Lung (tissue), 12 donors: ENCODE results near the gene CRYBG1. TPM values are rescaled to one million over a fixed set of nuclear protein-coding genes. Genes with fewer than 3 reads are reported as not detected.

Experiments
- ATAC-seq: fragments of 200-7000 bp; cut with Tn5 transposase; one replicate; pipeline ENCODE4 v1.9.1; 2020; ENCODE audit warnings: moderate number of reproducible peaks; ENCODE audit not compliant: insufficient read depth, low FRiP score
- DNase-seq, 3 donors: peaks; one replicate each; pipeline ENCODE4 v3.0.0-alpha.2; 2013 to 2017
- H3K27ac ChIP-seq, 2 donors: one replicate each; pipeline ENCODE4 v1.5.1; 2013; ENCODE audit warnings: mild to moderate bottlenecking in 2 of 2, moderate library complexity in 2 of 2, control low read depth in 1 of 2, inconsistent platforms in 1 of 2, low read depth in 1 of 2, low read length in 1 of 2
- H3K27me3 ChIP-seq, 3 donors: one replicate each; pipeline ENCODE4 v1.5.1; 2013; ENCODE audit warnings: low read length in 2 of 3; ENCODE audit not compliant: control insufficient read depth in 3 of 3, insufficient read depth in 3 of 3
- H3K36me3 ChIP-seq, 4 donors: one replicate each; pipeline ENCODE4 v1.5.1; 2013; ENCODE audit warnings: low read length in 4 of 4, mild to moderate bottlenecking in 1 of 4, moderate library complexity in 1 of 4; ENCODE audit not compliant: control insufficient read depth in 4 of 4, insufficient read depth in 4 of 4
- H3K4me1 ChIP-seq, 5 donors: one replicate each; pipeline ENCODE4 v1.5.1; 2013; ENCODE audit warnings: low read length in 5 of 5, mild to moderate bottlenecking in 2 of 5, moderate library complexity in 1 of 5; ENCODE audit not compliant: control insufficient read depth in 5 of 5, insufficient read depth in 5 of 5
- H3K4me3 ChIP-seq: one replicate; pipeline ENCODE4 v1.5.1; 2013; ENCODE audit warnings: mild to moderate bottlenecking, control low read depth, moderate library complexity
- H3K9ac ChIP-seq, 2 donors: one replicate each; pipeline ENCODE4 v1.5.1; 2013; ENCODE audit warnings: low read length in 2 of 2, control low read depth in 1 of 2; ENCODE audit not compliant: insufficient read depth in 1 of 2
- H3K9me3 ChIP-seq, 4 donors: one replicate each; pipeline ENCODE4 v1.5.1; 2013; ENCODE audit warnings: low read length in 3 of 4, mild to moderate bottlenecking in 1 of 4, moderate library complexity in 1 of 4; ENCODE audit not compliant: control insufficient read depth in 4 of 4, insufficient read depth in 3 of 4
- CTCF ChIP-seq: IDR thresholded peaks from 2 replicates; pipeline ENCODE4 v1.5.1; 2012; ENCODE audit warnings: mild to moderate bottlenecking; ENCODE audit errors: control extremely low read depth, extremely low read depth
- WGBS, 2 donors: extraction: QIAGEN DNeasy Blood & Tissue Kit; methylation state at CpG; one replicate each; pipeline ENCODE4 v1.1.7; 2013; 5-methylcytosine and 5-hydroxymethylcytosine counted together
- polyA plus RNA-seq, 2 donors: library from polyadenylated mRNA; stranded (reverse); fragments of 200-250 nt; gene quantifications; one replicate each; pipeline ENCODE4 v1.2.1, GENCODE V29; 2013
- total RNA-seq, 2 donors: library from RNA; depleted of rRNA in 1 of 2; stranded (reverse); fragments of >200 nt in 1 of 2; gene quantifications; one replicate each; pipeline ENCODE4 v1.2.1, GENCODE V29; 2014 to 2021
- donor health status: control.
- donor health status: control.
- donor health status: Bipolar disorder and iron deficiency.
- donor health status: healthy.
- donor health status: DM: yes; HTN: yes; CAD: no.

CRYBG1 gene
- total and polyA plus RNA-seq, 4 donors: 5.7 to 28.0 (median 12.6) TPM

GRCh38 chr6:106383573-106383972 lies 23.1 kb downstream of the CRYBG1 start:
- DNase-seq: peak in 2 of 3 donors; percentile 53 to 81

GRCh38 chr6:106385530-106385929 lies 25.0 kb downstream of the CRYBG1 start:
- DNase-seq (no peak), ATAC-seq (no peak)
- Histone ChIP-seq H3K36me3 (no peaks in the 10 kb centered on the region), H3K4me1 (peaks cover 0 to 5% (median 0%) of the 10 kb centered on the region in 5 donors), H3K9me3 (peaks cover 0 to 3% (median 0%) of the 10 kb centered on the region in 4 donors), H3K27ac (no peak overlapping the region), H3K9ac (no peak overlapping the region), H3K27me3 (peaks cover 0 to 2% (median 0%) of the 10 kb centered on the region in 3 donors), H3K4me3 (no peak overlapping the region)
- TF ChIP-seq CTCF: no peak
- WGBS, 2 donors: 85 to 88% methylated on average over 6 of the region's 6 CpGs

More at GRCh38 chr6:106383573-106383972, 23.1 kb downstream of the CRYBG1 start:
- no peak overlapping the region for H3K27ac ChIP-seq
- WGBS, 2 donors: 30 to 58% methylated on average over 2 of the region's 2 CpGs
- H3K4me3 ChIP-seq: no peak overlapping the region
- no peak for TF ChIP-seq CTCF
- H3K4me1 ChIP-seq: peaks cover 0 to 5% (median 0%) of the 10 kb centered on the region in 5 donors
- H3K36me3 ChIP-seq: no peaks in the 10 kb centered on the region
- H3K9ac ChIP-seq: no peak overlapping the region
- H3K9me3 ChIP-seq: peaks cover 0 to 3% (median 0%) of the 10 kb centered on the region in 4 donors
- peaks cover 0 to 2% (median 0%) of the 10 kb centered on the region in 3 donors for H3K27me3 ChIP-seq
- no peak for ATAC-seq

GRCh38 chr6:106387875-106388274 lies 27.4 kb downstream of the CRYBG1 start:
- H3K27me3 ChIP-seq: peaks cover 0 to 2% (median 0%) of the 10 kb centered on the region in 3 donors
- TF ChIP-seq CTCF: no peak
- WGBS, 2 donors: 88 to 94% methylated on average over 3 of the region's 3 CpGs
- DNase-seq (no peak), ATAC-seq (no peak)
- peaks cover 0 to 13% (median 0%) of the 10 kb centered on the region in 5 donors for H3K4me1 ChIP-seq
- H3K9me3 ChIP-seq: peaks cover 0 to 3% (median 0%) of the 10 kb centered on the region in 4 donors
- no peaks in the 10 kb centered on the region for H3K36me3 ChIP-seq
- H3K27ac ChIP-seq: no peak overlapping the region
- no peak overlapping the region for H3K4me3 ChIP-seq
- H3K9ac ChIP-seq: no peak overlapping the region

GRCh38 chr6:106390088-106390487 lies 29.6 kb downstream of the CRYBG1 start:
- peaks cover 0 to 2% (median 2%) of the 10 kb centered on the region in 3 donors for H3K27me3 ChIP-seq
- no peak overlapping the region for H3K9ac ChIP-seq
- 39 to 56% methylated on average over 1 of the region's 1 CpG for WGBS, 2 donors
- ATAC-seq (no peak), DNase-seq (no peak)
- H3K4me3 ChIP-seq: no peak overlapping the region
- no peak overlapping the region for H3K27ac ChIP-seq
- H3K4me1 ChIP-seq: peaks cover 0 to 8% (median 0%) of the 10 kb centered on the region in 5 donors
- peaks cover 0 to 3% (median 0%) of the 10 kb centered on the region in 4 donors for H3K9me3 ChIP-seq
- TF ChIP-seq CTCF: no peak
- H3K36me3 ChIP-seq: no peaks in the 10 kb centered on the region
